OCI-LY3 (cell line): ENCODE data around the gene NCLN.

Experiments used
- EZH2phosphoT487 ChIP-seq: fragments of 200-600 bp; shearing (Covaris generic); IDR thresholded peaks from 2 replicates; pipeline ENCODE4 v1.6.1; 2018; ENCODE audit warnings: antibody characterized with exemption, mixed run types, low read depth
- TF ChIP-seq, protein P1 (sequence below): fragments of 200-600, 300-600 bp; sonication (generic); IDR thresholded peaks from 2 replicates; pipeline ENCODE4 v1.5.1; 2014; ENCODE audit warnings: antibody characterized with exemption, low read length, low read depth

DNA sequence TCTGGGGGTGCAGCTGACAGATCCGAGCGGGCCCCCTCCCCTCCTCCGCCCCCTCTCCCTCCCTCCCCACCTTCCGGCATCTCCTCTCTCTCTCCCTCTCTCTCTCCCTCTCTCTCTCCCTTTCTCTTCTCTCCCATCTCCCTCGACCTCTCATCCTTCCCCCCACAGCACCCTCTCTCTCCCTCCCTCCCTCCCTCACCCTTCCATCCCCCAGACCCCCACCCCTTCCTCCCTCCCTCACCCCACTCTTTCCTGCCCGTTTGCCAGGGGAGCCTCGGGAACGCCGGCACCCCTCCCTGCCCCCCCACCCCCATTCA, 39.4 kb downstream of the NCLN start:
- TF ChIP-seq, protein P1, sequence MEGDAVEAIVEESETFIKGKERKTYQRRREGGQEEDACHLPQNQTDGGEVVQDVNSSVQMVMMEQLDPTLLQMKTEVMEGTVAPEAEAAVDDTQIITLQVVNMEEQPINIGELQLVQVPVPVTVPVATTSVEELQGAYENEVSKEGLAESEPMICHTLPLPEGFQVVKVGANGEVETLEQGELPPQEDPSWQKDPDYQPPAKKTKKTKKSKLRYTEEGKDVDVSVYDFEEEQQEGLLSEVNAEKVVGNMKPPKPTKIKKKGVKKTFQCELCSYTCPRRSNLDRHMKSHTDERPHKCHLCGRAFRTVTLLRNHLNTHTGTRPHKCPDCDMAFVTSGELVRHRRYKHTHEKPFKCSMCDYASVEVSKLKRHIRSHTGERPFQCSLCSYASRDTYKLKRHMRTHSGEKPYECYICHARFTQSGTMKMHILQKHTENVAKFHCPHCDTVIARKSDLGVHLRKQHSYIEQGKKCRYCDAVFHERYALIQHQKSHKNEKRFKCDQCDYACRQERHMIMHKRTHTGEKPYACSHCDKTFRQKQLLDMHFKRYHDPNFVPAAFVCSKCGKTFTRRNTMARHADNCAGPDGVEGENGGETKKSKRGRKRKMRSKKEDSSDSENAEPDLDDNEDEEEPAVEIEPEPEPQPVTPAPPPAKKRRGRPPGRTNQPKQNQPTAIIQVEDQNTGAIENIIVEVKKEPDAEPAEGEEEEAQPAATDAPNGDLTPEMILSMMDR, result no peak
- TF ChIP-seq EZH2phosphoT487, result no peak
